ENCODE data around the gene LYSMD2.

LYSMD2 gene

DNA sequence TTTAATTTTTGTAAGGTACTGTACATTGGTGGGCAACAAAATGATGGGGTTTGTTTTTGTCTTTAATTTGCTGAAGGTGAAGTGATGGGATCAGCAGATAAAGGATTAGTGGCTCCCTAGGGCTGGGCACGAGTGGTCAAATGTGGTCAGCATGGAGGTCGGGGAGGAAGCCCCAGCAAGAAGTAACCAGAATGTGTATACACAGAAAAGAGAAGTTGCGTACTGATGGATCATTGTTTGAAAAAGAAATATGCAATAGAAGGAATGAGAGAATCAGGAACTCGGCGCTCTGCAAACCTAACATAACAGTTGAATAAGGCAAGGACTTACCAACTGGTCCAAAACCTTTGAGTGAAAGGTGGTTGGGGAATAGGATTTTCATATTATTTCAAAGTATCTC, 15.4 kb upstream of the LYSMD2 start:
- no peak overlapping the region for H3K4me3 ChIP-seq (ENCODE audit: low read depth, low read length)

- peak overlapping the region; percentile 60 for H3K4me3 ChIP-seq (ENCODE audit: low read depth, low read length)
Observed at GRCh38 chr15:51751697-51752683, 14.5 kb upstream of the LYSMD2 start.

- H3K4me3 ChIP-seq (ENCODE audit: low read depth, low read length): peak within 1 kb of the TSS; percentile 60
Observed at GRCh38 chr15:51750792-51751696, 13.6 kb upstream of the LYSMD2 start, which contains the start of gene TMOD2. TMOD2 (plus strand) TSS chr15:51751597; CDS start chr15:51766442, 14,845 bp downstream.

DNA sequence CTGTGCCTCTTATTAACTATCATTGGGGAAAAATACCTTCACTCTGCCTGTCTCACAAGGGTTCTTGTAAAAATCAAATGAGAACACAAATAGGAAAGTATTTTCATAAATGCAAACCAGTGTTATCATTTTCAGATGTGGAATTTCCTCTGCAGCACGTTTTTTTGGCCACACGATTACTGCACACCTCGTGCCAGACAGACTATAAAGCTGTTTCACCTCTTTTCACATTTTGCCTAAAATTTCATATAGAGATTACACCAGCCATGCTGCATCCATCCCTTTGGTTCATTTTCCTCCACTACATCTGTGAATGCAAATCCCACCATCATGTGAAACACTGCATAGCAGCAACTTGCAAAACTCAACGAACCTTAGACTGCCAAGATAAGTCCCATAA, 12.7 kb upstream of the LYSMD2 start:
- no peak overlapping the region for H3K4me3 ChIP-seq (ENCODE audit: low read depth, low read length)

DNA sequence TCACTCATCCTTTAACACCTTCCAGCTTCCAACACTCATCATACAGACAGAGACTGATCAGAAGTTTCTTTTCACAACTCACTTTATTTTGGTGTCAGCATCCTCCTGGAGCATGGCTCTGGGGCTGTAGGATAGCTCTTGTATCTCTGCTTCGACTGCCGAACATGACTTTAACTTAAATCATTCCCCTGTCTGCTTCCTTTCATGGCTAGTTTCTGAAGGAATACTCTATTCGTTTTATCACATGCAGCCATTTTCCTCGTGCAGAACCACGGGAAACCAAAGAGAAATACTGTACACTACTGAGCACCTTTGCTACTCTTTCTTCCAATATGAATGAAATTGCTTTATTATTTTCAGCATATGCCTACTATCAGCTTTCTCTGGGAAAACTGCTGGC, 11.9 kb upstream of the LYSMD2 start:
- no peak overlapping the region for H3K4me3 ChIP-seq (ENCODE audit: low read depth, low read length)

DNA sequence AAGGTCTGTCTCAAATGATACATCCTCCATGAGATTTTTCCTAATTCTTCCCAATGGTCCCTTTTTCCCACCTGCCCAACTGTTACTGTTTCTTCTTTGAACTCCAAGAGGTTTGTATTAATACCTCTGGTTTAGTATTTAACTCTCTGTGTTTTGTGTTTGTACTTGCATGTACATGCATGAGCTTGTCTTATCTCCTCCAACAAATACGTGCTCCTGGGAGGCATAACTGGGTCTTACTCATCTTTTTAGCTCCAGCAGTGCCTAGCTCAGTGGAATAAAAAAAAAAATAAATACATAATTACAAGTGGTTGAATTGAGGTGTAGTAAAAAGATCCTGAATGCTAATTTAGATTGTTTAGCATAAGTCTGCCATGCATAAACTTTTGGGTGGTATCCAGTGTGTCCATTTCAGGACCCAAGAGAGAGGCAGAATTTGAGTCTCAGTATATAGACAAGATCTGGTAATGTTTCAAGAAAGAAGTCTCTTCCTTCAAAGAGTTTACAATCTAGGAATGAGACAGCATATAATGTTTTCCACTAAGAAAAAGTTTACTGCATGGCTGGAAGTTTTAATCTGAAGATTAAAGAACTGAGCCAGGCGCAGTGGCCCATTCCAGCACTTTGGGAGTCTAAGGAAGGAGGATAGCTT, 1.7 kb upstream of the LYSMD2 start:
- no peak overlapping the region for H3K4me3 ChIP-seq (ENCODE audit: low read depth, low read length)

- no peak overlapping the region for H3K4me3 ChIP-seq (ENCODE audit: low read depth, low read length)
Observed at GRCh38 chr15:51738553-51738952, 1.1 kb upstream of the LYSMD2 start.

DNA sequence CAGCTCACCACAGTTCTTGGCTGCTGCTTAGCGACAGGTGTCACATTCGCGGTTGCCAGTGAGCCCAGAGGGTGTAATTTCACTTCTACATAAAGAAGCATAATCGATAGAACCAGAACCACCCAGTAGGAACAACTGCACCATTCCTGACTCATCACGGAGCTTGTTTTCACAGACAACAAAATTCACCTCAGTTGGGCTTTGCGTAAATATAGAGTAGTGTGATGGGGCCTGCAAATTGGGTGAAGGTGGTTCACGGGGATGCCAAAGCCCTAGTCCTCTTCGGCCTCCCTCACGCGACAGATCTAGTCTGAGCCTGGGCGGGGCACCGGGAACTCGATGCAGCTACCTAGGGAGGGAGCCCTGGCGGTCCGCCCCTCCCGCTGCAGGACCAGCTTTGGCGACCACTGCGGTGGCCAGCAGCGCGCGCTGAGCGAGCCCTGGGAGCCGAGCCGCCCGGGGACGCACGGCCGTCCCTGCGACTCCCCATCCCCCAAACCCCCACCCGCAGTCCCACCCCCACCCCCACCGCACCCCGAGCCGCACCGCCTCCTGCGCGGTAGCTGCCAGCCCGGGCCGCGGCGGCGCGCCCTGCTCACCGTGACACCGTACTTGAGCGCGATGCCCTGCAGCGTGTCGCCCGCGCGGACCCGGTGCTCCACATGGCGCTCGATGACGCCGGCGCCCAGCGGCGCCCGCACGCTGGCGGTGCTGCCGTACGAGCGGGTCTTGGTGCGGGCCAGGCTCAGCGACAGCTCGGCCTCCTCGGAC, 519 bp downstream of the LYSMD2 start:
- H3K4me3 ChIP-seq (ENCODE audit: low read depth, low read length): peak overlapping the region; percentile 46

GRCh38 chr15:51736069-51736468, 1.4 kb downstream of the LYSMD2 start:
- no peak overlapping the region for H3K4me3 ChIP-seq (ENCODE audit: low read depth, low read length)

GRCh38 chr15:51735228-51736010, 2.0 kb downstream of the LYSMD2 start:
- H3K4me3 ChIP-seq (ENCODE audit: low read depth, low read length): no peak overlapping the region

GRCh38 chr15:51732646-51733045, 4.8 kb downstream of the LYSMD2 start:
- H3K4me3 ChIP-seq (ENCODE audit: low read depth, low read length): no peak overlapping the region

GRCh38 chr15:51731549-51732267, 5.7 kb downstream of the LYSMD2 start:
- H3K4me3 ChIP-seq (ENCODE audit: low read depth, low read length): no peak overlapping the region

GRCh38 chr15:51727141-51727897, 10.1 kb downstream of the LYSMD2 start:
- H3K4me3 ChIP-seq (ENCODE audit: low read depth, low read length): no peak overlapping the region

DNA sequence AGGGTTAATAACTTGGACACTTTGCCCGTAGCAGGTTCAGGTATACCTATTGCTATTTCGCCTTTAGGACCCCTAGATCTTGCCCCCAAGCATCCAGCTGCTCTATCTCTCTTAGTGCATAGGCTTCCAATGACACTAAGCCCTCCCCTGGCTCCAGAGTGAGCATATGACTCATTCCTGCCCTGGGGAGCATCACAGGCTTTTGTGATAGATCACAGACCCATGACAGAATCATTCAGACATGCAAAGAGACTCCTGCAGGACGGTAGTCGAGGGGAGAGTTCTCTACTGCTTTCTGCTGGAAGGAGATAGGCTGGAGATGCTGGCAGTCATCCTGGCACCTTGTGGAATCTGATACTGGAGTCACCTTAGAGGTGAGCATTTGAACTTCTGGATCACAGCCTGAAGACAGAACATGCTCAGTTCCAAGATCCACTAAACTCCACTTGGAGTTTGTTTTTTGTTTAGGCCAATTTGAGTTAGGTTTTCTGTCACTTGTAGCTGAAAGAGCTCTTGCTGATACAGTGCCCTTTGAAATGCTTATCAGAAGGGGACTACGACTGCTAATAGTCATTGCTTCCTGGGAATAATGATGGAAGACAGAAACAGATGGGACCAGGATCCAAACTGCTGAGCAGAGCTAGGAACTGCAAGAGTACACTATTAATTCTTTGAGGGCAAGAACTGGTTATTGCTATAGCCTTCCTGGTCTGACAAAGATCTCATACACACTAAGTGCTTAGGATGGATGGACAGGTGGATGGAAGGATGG, 11.0 kb downstream of the LYSMD2 start:
- H3K4me3 ChIP-seq (ENCODE audit: low read depth, low read length): no peak overlapping the region

- H3K4me3 ChIP-seq (ENCODE audit: low read depth, low read length): no peak overlapping the region
Observed at GRCh38 chr15:51724673-51725072, 12.8 kb downstream of the LYSMD2 start.

- no peak overlapping the region for H3K4me3 ChIP-seq (ENCODE audit: low read depth, low read length)
Observed at GRCh38 chr15:51724199-51724598, 13.3 kb downstream of the LYSMD2 start.

GRCh38 chr15:51721199-51721960, 16.1 kb downstream of the LYSMD2 start:
- H3K4me3 ChIP-seq (ENCODE audit: low read depth, low read length): no peak overlapping the region

All from iPS-11a (cell line).